ENCODE measurements around the gene HSD17B12. TPM values are rescaled to one million over a fixed set of nuclear protein-coding genes. Genes with fewer than 3 reads are reported as not detected.

The HSD17B12 gene
- total and polyA plus RNA-seq, 12 donors: 32.9 to 122 (median 79.1) TPM

GRCh38 chr11:43861141-43861540 is 180.6 kb downstream of the HSD17B12 start:
- Histone ChIP-seq H3K36me3 (peaks cover 0 to 14% (median 0%) of the 10 kb centered on the region in 9 donors), H3K27me3 (no peaks in the 10 kb centered on the region), H3K4me1 (no peaks in the 10 kb centered on the region), H3K4me3 (no peak overlapping the region), H3K27ac (no peak overlapping the region), H3K9me3 (peaks cover 0 to 16% (median 6%) of the 10 kb centered on the region in 11 donors)
- DNase-seq (no peak), ATAC-seq (no peak)
- 83 to 90% methylated on average over 2 of the region's 2 CpGs for WGBS, 2 donors
- no peak for TF ChIP-seq CTCF (IDR thresholded peaks at IDR 0.05)
- intact Hi-C loops (cut with DNase I): no loop called here

GRCh38 chr11:43866520-43866919 is 186.0 kb downstream of the HSD17B12 start:
- no peak for DNase-seq
- no peak for ATAC-seq
- H3K9me3 ChIP-seq: peaks cover 0 to 8% (median 0%) of the 10 kb centered on the region in 11 donors

GRCh38 chr11:43866969-43867368 is 186.4 kb downstream of the HSD17B12 start:
- TF ChIP-seq CTCF (IDR thresholded peaks at IDR 0.05): no peak
- Histone ChIP-seq H3K4me1 (peaks cover 0 to 18% (median 0%) of the 10 kb centered on the region in 9 donors), H3K4me3 (no peak overlapping the region), H3K27ac (no peak overlapping the region), H3K27me3 (peaks cover 0 to 14% (median 12%) of the 10 kb centered on the region in 7 donors), H3K36me3 (no peaks in the 10 kb centered on the region), H3K9me3 (peaks cover 0 to 5% (median 0%) of the 10 kb centered on the region in 11 donors)
- no peak for ATAC-seq
- no peak for DNase-seq
- intact Hi-C loops (cut with DNase I): no loop called here

More at GRCh38 chr11:43866520-43866919, 186.0 kb downstream of the HSD17B12 start:
- Histone ChIP-seq H3K36me3 (no peaks in the 10 kb centered on the region), H3K27me3 (peaks cover 0 to 12% (median 7%) of the 10 kb centered on the region in 7 donors), H3K27ac (no peak overlapping the region), H3K4me3 (no peak overlapping the region), H3K4me1 (peaks cover 0 to 18% (median 0%) of the 10 kb centered on the region in 9 donors)
- TF ChIP-seq CTCF (IDR thresholded peaks at IDR 0.05): no peak
- WGBS, 2 donors: 72 to 74% methylated on average over 2 of the region's 2 CpGs
- intact Hi-C loops (cut with DNase I): no loop called here

- Histone ChIP-seq H3K27ac (peak overlapping the region in 1 of 10 donors; percentile 45), H3K27me3 (peaks cover 0 to 33% (median 27%) of the 10 kb centered on the region in 7 donors), H3K36me3 (no peaks in the 10 kb centered on the region), H3K4me1 (peaks cover 0 to 18% (median 0%) of the 10 kb centered on the region in 9 donors), H3K4me3 (no peak overlapping the region), H3K9me3 (peaks cover 0 to 7% (median 0%) of the 10 kb centered on the region in 11 donors)
- DNase-seq: no peak
- intact Hi-C loops (cut with DNase I): no loop called here
- no peak for TF ChIP-seq CTCF (IDR thresholded peaks at IDR 0.05)
- peak in 2 of 8 donors; percentile 20 to 42 for ATAC-seq
- 50 to 55% methylated on average over 5 of the region's 5 CpGs for WGBS, 2 donors
These were observed 188.5 kb downstream of the HSD17B12 start for GRCh38 chr11:43868852-43869567.

Measured in heart right ventricle (tissue), 16 donors.